Neural cell (in vitro differentiated cells): ENCODE measurements around the gene EEPD1. TPM values are rescaled to one million over a fixed set of nuclear protein-coding genes. Genes with fewer than 3 reads are reported as not detected.

Source experiments
- polyA plus RNA-seq: library from polyadenylated mRNA; depleted of rRNA; stranded (reverse); fragments of >200 nt; gene quantifications from 2 replicates; pipeline ENCODE4 v1.2.3, GENCODE V29; 2014
- small RNA-seq, 3 experiments: library from RNA; depleted of rRNA; stranded (forward); fragments of <200 nt; gene quantifications; one replicate each; pipeline ENCODE3, GENCODE V24; 2012

Gene EEPD1
- polyA plus RNA-seq, 1 donor from 2014 or later, result 4.2 TPM

Small RNA genes within 50 kb of the gene (small RNA-seq; reads per million reads assigned to genes)
- gene AC006960.1, result 0 reads per million in 3 experiments
- 0 reads per million in 3 experiments for gene AC007327.1
- gene RF00019, result 0 to 1.2 (median 0) reads per million in 3 experiments

Other genes starting within 250 kb of the EEPD1 start
- 4.2 and 5.8 TPM in 2 replicates for gene ANLN, start 236.6 kb downstream of the EEPD1 start, polyA plus RNA-seq